ENCODE data around the gene KCNH4. TPM values are rescaled to one million over a fixed set of nuclear protein-coding genes. Genes with fewer than 3 reads are reported as not detected.
A peak's percentile ranks its signal among the peaks of the same experiment; 100 is the strongest.
"Not testable (repeated sequence)": the region's sequence is repeated elsewhere in the genome, so short reads cannot be mapped to it uniquely, and the experiment has no call there.

Gene KCNH4
- total and polyA plus RNA-seq, 2 of the 13 experiments (the other 11 are each of a cell fraction or from before 2014, with no cell fraction given): 0.01 to 0.09 TPM

DNA sequence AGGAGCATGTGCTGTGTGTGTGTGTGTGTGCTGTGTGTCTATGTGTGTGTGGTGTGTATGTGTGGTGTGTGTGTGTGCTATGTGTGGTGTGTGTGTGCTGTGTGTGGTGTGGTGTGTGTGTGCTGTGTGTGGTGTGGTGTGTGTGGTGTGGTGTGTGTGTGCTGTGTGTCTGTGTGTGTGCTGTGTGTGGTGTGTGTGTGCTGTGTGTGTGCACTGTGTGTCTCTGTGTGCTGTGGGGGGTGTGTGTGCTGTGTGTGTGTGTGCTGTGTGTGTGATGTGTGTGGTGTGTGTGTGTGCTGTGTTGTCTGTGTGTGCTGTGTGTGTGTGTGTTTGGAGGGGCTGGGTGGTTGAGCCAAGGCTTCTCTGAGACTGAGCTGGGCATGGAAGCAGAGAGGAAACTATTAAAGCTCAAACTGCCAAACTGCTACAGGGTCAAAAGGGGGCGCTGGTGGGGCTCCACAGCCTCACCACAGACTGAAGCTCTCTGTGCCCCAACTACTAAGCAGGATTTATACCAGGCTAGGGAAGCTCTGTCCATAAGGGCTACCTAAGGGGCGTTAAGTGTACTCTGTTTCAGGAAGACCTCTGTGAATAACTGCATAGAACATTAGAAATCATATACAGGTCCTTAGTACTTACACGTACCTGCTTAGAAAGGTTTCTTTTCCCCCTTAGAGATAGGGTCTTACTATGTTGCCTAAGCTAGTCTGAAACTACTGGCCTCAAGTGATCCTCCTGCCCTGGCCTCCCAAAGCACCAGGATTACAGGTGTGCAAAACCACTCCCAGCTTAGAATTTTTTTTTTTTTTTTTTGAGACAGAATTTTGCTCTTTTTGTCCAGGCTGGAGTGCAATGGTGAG, 41.2 kb upstream of the KCNH4 start (continued):
- no peak for TF ChIP-seq HMG20A (CRISPR knock-in tag; IDR thresholded peaks at IDR 0.05; ENCODE audit: borderline replicate concordance)
- no peak for TF ChIP-seq ARID2 (CRISPR knock-in tag; IDR thresholded peaks at IDR 0.05; ENCODE audit: borderline replicate concordance)
- 0 out of 2 replicates have a peak, but pooled peaks have one; percentile 29 for TF ChIP-seq SP4 (CRISPR knock-in tag; IDR thresholded peaks at IDR 0.05)
- TF ChIP-seq, protein P1, sequence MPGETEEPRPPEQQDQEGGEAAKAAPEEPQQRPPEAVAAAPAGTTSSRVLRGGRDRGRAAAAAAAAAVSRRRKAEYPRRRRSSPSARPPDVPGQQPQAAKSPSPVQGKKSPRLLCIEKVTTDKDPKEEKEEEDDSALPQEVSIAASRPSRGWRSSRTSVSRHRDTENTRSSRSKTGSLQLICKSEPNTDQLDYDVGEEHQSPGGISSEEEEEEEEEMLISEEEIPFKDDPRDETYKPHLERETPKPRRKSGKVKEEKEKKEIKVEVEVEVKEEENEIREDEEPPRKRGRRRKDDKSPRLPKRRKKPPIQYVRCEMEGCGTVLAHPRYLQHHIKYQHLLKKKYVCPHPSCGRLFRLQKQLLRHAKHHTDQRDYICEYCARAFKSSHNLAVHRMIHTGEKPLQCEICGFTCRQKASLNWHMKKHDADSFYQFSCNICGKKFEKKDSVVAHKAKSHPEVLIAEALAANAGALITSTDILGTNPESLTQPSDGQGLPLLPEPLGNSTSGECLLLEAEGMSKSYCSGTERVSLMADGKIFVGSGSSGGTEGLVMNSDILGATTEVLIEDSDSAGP (CRISPR knock-in tag; IDR thresholded peaks at IDR 0.05; ENCODE audit: borderline replicate concordance): peak; percentile 43; the same call in 1 of the 2 replicates
- TF ChIP-seq, protein P2, sequence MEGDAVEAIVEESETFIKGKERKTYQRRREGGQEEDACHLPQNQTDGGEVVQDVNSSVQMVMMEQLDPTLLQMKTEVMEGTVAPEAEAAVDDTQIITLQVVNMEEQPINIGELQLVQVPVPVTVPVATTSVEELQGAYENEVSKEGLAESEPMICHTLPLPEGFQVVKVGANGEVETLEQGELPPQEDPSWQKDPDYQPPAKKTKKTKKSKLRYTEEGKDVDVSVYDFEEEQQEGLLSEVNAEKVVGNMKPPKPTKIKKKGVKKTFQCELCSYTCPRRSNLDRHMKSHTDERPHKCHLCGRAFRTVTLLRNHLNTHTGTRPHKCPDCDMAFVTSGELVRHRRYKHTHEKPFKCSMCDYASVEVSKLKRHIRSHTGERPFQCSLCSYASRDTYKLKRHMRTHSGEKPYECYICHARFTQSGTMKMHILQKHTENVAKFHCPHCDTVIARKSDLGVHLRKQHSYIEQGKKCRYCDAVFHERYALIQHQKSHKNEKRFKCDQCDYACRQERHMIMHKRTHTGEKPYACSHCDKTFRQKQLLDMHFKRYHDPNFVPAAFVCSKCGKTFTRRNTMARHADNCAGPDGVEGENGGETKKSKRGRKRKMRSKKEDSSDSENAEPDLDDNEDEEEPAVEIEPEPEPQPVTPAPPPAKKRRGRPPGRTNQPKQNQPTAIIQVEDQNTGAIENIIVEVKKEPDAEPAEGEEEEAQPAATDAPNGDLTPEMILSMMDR (CRISPR knock-in tag; IDR thresholded peaks at IDR 0.05): peak; percentile 80
- no peak for TF ChIP-seq ZNF878 (CRISPR knock-in tag; IDR thresholded peaks at IDR 0.05)
- TF ChIP-seq, protein P3, sequence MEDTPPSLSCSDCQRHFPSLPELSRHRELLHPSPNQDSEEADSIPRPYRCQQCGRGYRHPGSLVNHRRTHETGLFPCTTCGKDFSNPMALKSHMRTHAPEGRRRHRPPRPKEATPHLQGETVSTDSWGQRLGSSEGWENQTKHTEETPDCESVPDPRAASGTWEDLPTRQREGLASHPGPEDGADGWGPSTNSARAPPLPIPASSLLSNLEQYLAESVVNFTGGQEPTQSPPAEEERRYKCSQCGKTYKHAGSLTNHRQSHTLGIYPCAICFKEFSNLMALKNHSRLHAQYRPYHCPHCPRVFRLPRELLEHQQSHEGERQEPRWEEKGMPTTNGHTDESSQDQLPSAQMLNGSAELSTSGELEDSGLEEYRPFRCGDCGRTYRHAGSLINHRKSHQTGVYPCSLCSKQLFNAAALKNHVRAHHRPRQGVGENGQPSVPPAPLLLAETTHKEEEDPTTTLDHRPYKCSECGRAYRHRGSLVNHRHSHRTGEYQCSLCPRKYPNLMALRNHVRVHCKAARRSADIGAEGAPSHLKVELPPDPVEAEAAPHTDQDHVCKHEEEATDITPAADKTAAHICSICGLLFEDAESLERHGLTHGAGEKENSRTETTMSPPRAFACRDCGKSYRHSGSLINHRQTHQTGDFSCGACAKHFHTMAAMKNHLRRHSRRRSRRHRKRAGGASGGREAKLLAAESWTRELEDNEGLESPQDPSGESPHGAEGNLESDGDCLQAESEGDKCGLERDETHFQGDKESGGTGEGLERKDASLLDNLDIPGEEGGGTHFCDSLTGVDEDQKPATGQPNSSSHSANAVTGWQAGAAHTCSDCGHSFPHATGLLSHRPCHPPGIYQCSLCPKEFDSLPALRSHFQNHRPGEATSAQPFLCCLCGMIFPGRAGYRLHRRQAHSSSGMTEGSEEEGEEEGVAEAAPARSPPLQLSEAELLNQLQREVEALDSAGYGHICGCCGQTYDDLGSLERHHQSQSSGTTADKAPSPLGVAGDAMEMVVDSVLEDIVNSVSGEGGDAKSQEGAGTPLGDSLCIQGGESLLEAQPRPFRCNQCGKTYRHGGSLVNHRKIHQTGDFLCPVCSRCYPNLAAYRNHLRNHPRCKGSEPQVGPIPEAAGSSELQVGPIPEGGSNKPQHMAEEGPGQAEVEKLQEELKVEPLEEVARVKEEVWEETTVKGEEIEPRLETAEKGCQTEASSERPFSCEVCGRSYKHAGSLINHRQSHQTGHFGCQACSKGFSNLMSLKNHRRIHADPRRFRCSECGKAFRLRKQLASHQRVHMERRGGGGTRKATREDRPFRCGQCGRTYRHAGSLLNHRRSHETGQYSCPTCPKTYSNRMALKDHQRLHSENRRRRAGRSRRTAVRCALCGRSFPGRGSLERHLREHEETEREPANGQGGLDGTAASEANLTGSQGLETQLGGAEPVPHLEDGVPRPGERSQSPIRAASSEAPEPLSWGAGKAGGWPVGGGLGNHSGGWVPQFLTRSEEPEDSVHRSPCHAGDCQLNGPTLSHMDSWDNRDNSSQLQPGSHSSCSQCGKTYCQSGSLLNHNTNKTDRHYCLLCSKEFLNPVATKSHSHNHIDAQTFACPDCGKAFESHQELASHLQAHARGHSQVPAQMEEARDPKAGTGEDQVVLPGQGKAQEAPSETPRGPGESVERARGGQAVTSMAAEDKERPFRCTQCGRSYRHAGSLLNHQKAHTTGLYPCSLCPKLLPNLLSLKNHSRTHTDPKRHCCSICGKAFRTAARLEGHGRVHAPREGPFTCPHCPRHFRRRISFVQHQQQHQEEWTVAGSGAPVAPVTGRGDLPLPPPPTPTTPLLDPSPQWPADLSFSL (CRISPR knock-in tag; IDR thresholded peaks at IDR 0.05): peak; percentile 80
- peak; percentile 21 for TF ChIP-seq HNRNPLL (IDR thresholded peaks at IDR 0.05; ENCODE audit: low read depth, low read length, poor library complexity, severe bottlenecking)
- peak; percentile 76; the same call in 1 of the 2 replicates for TF ChIP-seq IKZF1 (IDR thresholded peaks at IDR 0.05)
- TF ChIP-seq ZNF274 (CRISPR knock-in tag; IDR thresholded peaks at IDR 0.05): peak; percentile 43; the same call in 1 of the 2 replicates
- TF ChIP-seq EEA1 (CRISPR knock-in tag; IDR thresholded peaks at IDR 0.05; ENCODE audit: borderline replicate concordance): no peak
- peak; percentile 87 for TF ChIP-seq SMC3 (IDR thresholded peaks at IDR 0.05; ENCODE audit: low read length)

DNA sequence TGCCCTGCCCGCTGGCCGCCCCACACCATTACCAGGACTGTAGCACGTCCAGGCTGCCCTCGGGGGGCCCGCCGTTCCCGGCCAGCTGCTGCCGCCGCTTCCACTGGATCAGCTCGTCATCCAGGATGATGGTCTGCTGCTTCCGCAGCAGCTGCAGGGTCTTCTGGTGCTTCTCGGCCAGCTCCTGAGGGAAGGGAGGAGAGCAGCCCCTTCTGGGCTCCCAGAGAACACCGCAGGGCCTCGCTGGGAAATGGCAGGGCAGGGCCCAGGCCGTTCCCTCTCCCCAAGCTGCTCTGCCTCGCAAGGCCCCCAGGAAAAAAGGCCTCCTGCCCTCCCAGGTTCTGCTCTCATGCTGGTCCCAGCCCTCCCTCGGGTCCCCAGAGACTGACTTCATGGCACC, 38.3 kb upstream of the KCNH4 start:
- CTCF ChIA-PET (ENCODE audit: low intra/inter-chr PET ratio, low total read pairs); H3K4me1 ChIP-seq (ENCODE audit: insufficient read depth, low read length); H3K4me2 ChIP-seq (ENCODE audit: low read depth, low read length); H3K4me3 ChIP-seq (replicated peaks in 1 of 3; ENCODE audit: insufficient read depth in 1 of 3, low read depth in 2 of 3, low read length in 3 of 3); H3K79me2 ChIP-seq (ENCODE audit: insufficient read depth, low read length); intact Hi-C loops (cut with micrococcal nuclease; ENCODE audit: unreplicated experiment); H3K9ac ChIP-seq (ENCODE audit: insufficient read depth, low read depth, low read length); H3K27me3 ChIP-seq (ENCODE audit: control insufficient read depth in 1 of 2, insufficient read depth in 2 of 2, low read length in 2 of 2); H3K9me3 ChIP-seq (ENCODE audit: low read length); H3K27ac ChIP-seq (ENCODE audit: extremely low read length, insufficient read depth, low read length); H2AFZ ChIP-seq (ENCODE audit: low read length); DNase-seq (ENCODE audit: low spot score); FAIRE-seq; in situ Hi-C loops (cut with HindIII; ENCODE audit: extremely low pct_ligation_motif_present, low pct_unique_long_range_greater_than_20kb); H4K20me1 ChIP-seq (ENCODE audit: insufficient read depth, low read length); POLR2A ChIA-PET; BruUV-seq (replicated peaks): not testable (repeated sequence)
- WGBS (ENCODE audit: low lambda C conversion rate): no CpG with 5 or more reads among the region's 17 CpGs
- peak; percentile 41 for ATAC-seq
- H3K36me3 ChIP-seq (replicated peaks in 1 of 2; ENCODE audit: control insufficient read depth in 1 of 2, insufficient read depth in 2 of 2, low read length in 2 of 2): peaks cover 26 to 41% of the 10 kb centered on the region in 2 experiments

Data from HepG2 (cell line).